Ectodermal cell (in vitro differentiated cells): ENCODE data around the gene PPEF1.
"Not testable (repeated sequence)": the region's sequence is repeated elsewhere in the genome, so short reads cannot be mapped to it uniquely, and the experiment has no call there.

ENCODE experiments used
- H3K27ac ChIP-seq: 2 replicates; pipeline ENCODE4 v1.7.0; 2013; ENCODE audit warnings: mild to moderate bottlenecking, low read depth, low read length; ENCODE audit not compliant: insufficient read depth, poor library complexity, severe bottlenecking
- H3K27me3 ChIP-seq: 2 replicates; pipeline ENCODE4 v1.7.0; 2013; ENCODE audit warnings: mild to moderate bottlenecking, low read length; ENCODE audit not compliant: insufficient read depth, control insufficient read depth, poor library complexity, severe bottlenecking
- H3K36me3 ChIP-seq: one replicate; pipeline ENCODE4 v1.7.0; 2013; ENCODE audit warnings: low read length; ENCODE audit not compliant: control insufficient read depth, insufficient read depth
- H3K4me1 ChIP-seq: one replicate; pipeline ENCODE4 v1.7.0; 2013; ENCODE audit warnings: low read length; ENCODE audit not compliant: control insufficient read depth, insufficient read depth
- H3K4me3 ChIP-seq: 2 replicates; pipeline ENCODE4 v1.7.0; 2013; ENCODE audit warnings: low read depth, low read length, control low read depth; ENCODE audit not compliant: insufficient read depth
- H3K9me3 ChIP-seq: 2 replicates; pipeline ENCODE4 v1.7.0; 2013; ENCODE audit warnings: mild to moderate bottlenecking, low read length, moderate library complexity; ENCODE audit not compliant: control insufficient read depth
- WGBS, 2 experiments: methylation state at CpG; one replicate each; pipeline ENCODE4 v1.1.7; 2013; ENCODE audit warnings: missing lambda C conversion rate in 2 of 2; 5-methylcytosine and 5-hydroxymethylcytosine counted together

The PPEF1 gene

DNA sequence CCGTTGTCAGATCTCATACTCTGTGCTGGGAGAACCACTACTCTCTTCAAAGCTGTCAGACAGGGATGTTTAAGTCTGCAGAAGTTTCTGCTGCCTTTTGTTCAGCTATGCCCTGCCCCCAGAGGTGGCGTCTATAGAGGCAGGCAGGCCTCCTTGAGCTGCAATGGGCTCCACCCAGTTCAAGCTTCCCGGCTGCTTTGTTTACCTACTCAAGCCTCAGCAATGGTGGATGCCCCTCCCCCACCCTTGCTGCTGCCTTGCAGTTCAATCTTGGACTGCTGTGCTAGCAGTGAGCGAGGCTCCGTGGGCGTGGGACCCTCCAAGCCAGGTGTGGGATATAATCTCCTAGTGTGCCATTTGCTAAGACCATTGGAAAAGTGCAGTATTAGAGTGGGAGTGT is 32.2 kb downstream of the PPEF1 start:
- not testable (repeated sequence) for H3K36me3 ChIP-seq, H3K9me3 ChIP-seq, H3K4me1 ChIP-seq, H3K27me3 ChIP-seq, H3K4me3 ChIP-seq, H3K27ac ChIP-seq
- WGBS, 2 experiments, result 84 to 86% methylated on average over 6 of the region's 6 CpGs

DNA sequence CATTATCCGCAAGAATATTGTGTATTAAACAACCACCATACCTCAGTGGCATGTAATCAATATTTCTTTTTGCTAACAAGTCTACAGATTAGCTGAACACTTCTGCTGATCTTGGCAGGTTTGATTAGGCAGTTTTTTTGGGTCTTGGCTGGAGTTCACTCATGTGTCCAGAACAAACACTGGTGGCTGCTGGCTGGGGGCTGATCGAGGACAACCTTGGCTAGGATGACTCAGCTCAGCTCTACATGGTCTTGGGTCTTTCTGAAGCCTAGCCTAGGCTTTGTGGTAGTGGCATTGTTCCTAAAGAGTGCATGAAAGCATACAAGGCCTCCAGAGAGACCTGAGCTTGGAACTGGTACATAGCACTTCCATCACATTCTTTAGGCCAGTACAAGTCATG is 41.1 kb downstream of the PPEF1 start:
- Histone ChIP-seq H3K36me3 (no peaks in the 10 kb centered on the region), H3K27ac (no peak overlapping the region), H3K9me3 (no peaks in the 10 kb centered on the region), H3K27me3 (no peaks in the 10 kb centered on the region), H3K4me3 (no peak overlapping the region), H3K4me1 (no peaks in the 10 kb centered on the region)
- WGBS, 2 experiments, result 83 to 90% methylated on average over 1 to 2 of the region's 2 CpGs

DNA sequence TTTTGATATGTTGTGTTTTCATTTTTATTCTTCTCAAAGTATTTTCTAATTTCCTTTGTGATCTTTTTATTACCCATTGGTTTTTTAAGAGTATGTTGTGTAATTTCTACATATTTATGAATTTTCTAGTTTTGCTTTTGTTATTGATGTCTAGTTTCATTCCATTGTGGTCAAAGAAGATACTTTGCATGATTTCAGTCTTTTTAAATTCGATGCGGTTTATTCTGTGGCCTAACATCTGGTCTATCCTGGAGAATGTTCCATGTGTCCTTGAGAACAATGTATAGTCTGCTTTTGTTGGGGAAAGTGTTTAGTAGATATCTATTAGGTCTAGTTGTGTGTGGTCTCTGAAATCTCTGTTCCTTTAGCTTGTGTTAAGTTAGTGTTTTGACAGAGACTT is 46.2 kb downstream of the PPEF1 start:
- Histone ChIP-seq H3K4me3 (no peak overlapping the region), H3K36me3 (no peaks in the 10 kb centered on the region), H3K27me3 (no peaks in the 10 kb centered on the region), H3K4me1 (no peaks in the 10 kb centered on the region), H3K9me3 (no peaks in the 10 kb centered on the region), H3K27ac (no peak overlapping the region)
- WGBS, 2 experiments, result 94% methylated on average over 2 of the region's 2 CpGs

- H3K4me1 ChIP-seq, result no peaks in the 10 kb centered on the region
- H3K27ac ChIP-seq, result no peak overlapping the region
- no peaks in the 10 kb centered on the region for H3K27me3 ChIP-seq
- WGBS, 2 experiments, result 89% methylated on average over 3 of the region's 4 CpGs; no CpG with 5 or more reads in 1 of the 2 experiments
- no peak overlapping the region for H3K4me3 ChIP-seq
- no peaks in the 10 kb centered on the region for H3K9me3 ChIP-seq
- no peaks in the 10 kb centered on the region for H3K36me3 ChIP-seq
Measured at GRCh38 chrX:18755651-18756050, 48.2 kb downstream of the PPEF1 start.

- Histone ChIP-seq H3K27ac (no peak overlapping the region), H3K4me1 (no peaks in the 10 kb centered on the region), H3K4me3 (no peak overlapping the region), H3K9me3 (no peaks in the 10 kb centered on the region), H3K36me3 (no peaks in the 10 kb centered on the region), H3K27me3 (no peaks in the 10 kb centered on the region)
- 31 to 42% methylated on average over 10 to 11 of the region's 11 CpGs for WGBS, 2 experiments
Measured at GRCh38 chrX:18757956-18758932, 50.8 kb downstream of the PPEF1 start.

DNA sequence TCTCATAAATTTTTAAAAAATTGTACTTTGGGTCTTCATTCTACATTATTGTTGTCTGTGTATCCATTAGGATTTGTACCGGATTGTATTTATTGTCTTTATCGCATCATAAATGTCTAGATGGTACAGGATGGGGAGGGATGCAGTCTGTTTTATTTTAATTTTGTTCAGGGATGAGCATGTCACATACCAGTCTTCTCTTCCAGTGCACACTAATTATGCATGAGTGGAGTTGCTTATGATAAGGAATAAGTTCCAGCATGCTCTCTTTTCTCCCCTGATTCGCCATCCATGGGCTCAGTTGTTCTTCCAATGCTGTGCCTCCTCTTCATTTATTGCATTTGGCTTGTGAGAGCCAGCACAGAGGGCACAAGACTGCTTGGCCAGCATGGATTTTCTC is 54.3 kb downstream of the PPEF1 start:
- Histone ChIP-seq H3K4me1 (no peaks in the 10 kb centered on the region), H3K27ac (no peak overlapping the region), H3K27me3 (no peaks in the 10 kb centered on the region), H3K9me3 (no peaks in the 10 kb centered on the region), H3K36me3 (no peaks in the 10 kb centered on the region), H3K4me3 (no peak overlapping the region)
- WGBS, 2 experiments, result 81 to 93% methylated on average over 3 of the region's 3 CpGs

DNA sequence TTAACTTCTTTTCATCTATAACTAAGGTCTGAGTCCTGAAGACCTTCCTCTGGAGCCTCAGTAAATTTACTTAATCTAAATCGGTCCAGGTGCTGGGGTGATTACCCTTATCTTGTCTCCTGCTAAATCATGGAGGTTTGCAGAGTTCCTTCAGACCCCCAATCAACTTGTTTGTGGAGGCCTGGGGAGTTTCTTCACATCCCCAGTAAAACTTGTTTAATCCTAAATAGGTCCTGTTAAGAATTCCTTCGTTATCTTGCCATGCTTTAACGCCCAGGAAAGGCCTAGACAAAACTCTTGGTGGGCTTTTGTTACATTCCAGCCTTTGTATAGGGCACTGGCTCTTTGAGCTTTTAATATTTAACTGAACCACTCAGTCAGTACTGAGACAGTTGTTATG is 55.7 kb downstream of the PPEF1 start:
- not testable (repeated sequence) for H3K36me3 ChIP-seq, H3K4me1 ChIP-seq, H3K4me3 ChIP-seq, H3K9me3 ChIP-seq, H3K27ac ChIP-seq, H3K27me3 ChIP-seq
- 58 to 74% methylated on average over 2 to 3 of the region's 3 CpGs for WGBS, 2 experiments

- H3K27me3 ChIP-seq, result no peaks in the 10 kb centered on the region
- no peaks in the 10 kb centered on the region for H3K4me1 ChIP-seq
- no peaks in the 10 kb centered on the region for H3K36me3 ChIP-seq
- 83% methylated on average over 1 of the region's 1 CpG for WGBS, 2 experiments
- H3K27ac ChIP-seq, result no peak overlapping the region
- no peaks in the 10 kb centered on the region for H3K9me3 ChIP-seq
- H3K4me3 ChIP-seq, result no peak overlapping the region
Measured at GRCh38 chrX:18769364-18769763, 61.9 kb downstream of the PPEF1 start.

DNA sequence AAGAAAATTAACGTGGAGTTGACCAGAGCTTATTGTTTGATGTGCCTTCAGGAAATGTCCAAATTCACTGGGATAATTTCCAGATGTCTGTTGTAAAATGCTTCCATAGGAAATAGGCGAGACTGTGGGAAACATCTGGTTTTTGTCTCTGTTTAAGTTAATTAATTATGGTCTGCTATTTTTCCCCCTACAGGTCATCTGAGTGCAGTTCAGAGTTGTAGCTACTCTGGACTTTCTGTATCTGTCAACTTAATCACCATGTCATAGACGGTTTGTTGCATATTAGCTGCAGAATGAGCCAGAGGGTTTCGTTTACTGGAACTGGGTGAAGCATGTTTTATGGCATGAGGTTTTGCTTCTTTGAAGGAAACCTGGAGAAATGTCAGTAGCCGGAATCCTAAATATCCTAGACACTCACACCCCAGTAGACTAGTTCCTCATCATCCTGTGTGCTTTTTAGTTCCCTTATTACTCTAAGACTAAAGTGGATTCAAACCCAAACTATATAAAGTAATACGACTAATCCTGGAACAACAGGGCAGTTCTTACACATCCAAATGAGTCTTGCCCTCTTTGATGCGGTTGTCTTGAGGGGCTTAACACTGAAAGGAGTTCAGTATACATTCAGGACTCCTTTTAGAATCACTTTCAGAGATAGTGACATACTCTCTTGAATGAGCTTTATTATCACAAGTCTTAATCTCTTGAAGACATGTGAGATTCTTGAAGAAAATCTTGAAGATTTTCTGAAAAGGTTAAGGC is 62.5 kb downstream of the PPEF1 start:
- no peaks in the 10 kb centered on the region for H3K4me1 ChIP-seq
- H3K36me3 ChIP-seq, result no peaks in the 10 kb centered on the region
- 86 to 91% methylated on average over 6 to 7 of the region's 7 CpGs for WGBS, 2 experiments
- no peak overlapping the region for H3K4me3 ChIP-seq
- H3K27ac ChIP-seq, result no peak overlapping the region
- no peaks in the 10 kb centered on the region for H3K9me3 ChIP-seq
- H3K27me3 ChIP-seq, result no peaks in the 10 kb centered on the region

DNA sequence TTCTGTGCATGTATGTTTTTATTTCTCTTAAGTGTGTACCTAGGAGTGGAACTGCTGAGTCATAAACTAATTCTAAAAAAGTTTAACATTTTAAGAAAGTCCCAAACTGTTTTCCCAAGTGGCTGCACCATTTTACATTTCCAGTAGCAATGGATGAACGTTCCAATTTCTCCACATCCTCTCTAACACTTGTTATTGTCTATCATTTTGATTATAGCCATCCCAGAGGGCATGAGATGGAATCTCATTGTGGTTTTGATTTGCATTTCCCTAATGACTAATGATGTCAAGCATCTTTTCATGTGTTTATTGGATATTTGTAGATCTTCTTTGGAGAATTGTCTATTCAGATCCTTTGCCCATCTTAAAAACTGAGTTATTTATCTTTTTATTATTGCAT is 82.5 kb downstream of the PPEF1 start:
- Histone ChIP-seq H3K36me3 (no peaks in the 10 kb centered on the region), H3K27ac (no peak overlapping the region), H3K9me3 (no peaks in the 10 kb centered on the region), H3K4me1 (no peaks in the 10 kb centered on the region), H3K4me3 (no peak overlapping the region), H3K27me3 (no peaks in the 10 kb centered on the region)
- 67% methylated on average over 1 of the region's 1 CpG; no CpG with 5 or more reads in 1 of the 2 experiments for WGBS, 2 experiments
